Measurements from ENCODE around the gene SYNE3.
A peak's percentile ranks its signal among the peaks of the same experiment; 100 is the strongest.
"Not testable (repeated sequence)": the region's sequence is repeated elsewhere in the genome, so short reads cannot be mapped to it uniquely, and the experiment has no call there.

SYNE3 gene

DNA sequence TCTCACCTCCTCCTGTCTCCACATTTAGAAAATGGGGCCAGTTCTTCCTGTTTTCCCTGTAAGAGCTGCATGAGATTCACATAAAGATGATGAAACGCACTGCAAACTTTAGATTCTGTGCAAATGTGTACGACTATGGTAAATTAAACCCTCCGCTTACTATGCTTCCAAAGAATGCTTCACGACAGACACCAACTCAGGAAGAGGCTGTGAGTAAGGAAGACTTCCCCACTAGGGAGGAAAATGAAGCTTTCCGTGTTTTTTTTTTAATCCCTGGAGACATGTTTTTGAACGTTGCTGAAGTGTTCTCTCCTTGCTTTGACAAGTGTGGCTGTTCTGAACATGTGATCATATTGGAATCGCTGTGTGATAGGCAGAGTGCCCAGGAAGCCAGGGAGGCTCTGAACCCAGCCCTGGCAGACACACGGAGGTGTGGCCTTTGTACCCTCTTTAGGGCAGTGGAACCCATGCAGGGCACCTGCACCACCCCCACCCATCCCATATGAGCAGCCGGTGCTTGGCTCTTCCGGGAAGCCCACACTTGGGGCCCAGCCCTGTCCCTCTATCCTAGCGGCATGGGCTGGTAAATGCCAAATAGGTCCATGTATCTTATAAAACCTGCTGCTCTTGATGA, 7.5 kb upstream of the SYNE3 start:
- DNase-seq: peak; percentile 40

- peak; percentile 66 for DNase-seq
Measured at GRCh38 chr14:95523051-95523814, 6.8 kb upstream of the SYNE3 start.

GRCh38 chr14:95522556-95522955, 6.1 kb upstream of the SYNE3 start:
- DNase-seq: no peak

- DNase-seq: no peak
Measured at GRCh38 chr14:95522116-95522515, 5.7 kb upstream of the SYNE3 start.

DNA sequence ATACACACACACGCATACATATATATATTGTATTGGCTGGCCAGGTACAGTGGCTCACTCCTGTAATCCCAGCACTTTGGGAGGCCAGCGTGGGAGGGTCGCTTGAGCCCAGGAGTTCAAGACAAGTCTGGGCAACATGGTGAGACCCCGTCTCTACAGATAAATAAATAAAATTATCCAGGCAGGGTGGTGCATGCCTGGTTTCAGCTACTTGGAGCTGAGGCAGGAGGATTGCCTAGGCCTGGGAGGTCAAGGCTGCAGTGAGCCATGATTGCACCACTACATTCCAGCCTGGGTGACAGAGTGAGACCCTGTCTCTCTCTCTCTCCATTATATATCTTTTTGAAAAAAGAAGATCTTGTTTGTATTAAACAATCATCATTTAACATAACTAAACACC, 4.6 kb upstream of the SYNE3 start:
- no peak for DNase-seq

- DNase-seq: peak; percentile 38
Measured at GRCh38 chr14:95520346-95520745, 3.9 kb upstream of the SYNE3 start.

GRCh38 chr14:95519699-95520098, 3.2 kb upstream of the SYNE3 start:
- DNase-seq: peak; percentile 83

DNA sequence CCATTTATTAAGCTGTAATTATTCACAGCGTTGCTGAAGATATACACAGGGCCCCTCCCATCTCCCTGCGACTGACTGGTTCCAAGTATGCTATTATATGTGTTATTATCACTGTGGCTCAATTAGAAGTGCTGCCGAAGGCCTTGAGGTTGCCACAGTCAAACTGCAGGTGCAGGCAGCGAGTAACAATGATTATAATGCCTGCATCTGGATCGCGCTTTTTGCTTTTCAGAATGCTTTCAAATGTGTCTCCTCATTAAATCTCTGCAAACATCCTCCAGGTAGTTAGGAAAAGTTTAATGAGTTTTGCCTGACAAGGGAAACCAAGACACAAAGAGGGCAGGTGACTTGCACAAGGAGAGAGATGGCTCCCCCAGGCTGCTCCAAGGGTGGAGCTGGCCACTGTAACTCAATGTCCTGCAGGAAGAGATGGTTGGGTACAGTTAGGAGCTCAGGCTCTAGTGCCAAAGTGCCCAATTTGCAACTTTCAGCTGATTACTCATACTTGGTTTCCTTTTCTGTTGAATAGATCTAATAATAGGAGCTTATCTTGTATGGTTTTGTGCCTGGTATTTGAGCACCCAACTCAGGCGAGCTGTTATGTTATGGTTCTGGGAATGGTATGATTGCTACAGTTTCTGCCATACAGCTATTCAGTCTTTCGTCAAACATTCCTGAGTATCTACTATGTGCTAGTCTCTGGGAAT, 1.7 kb upstream of the SYNE3 start:
- DNase-seq: peak; percentile 50

DNA sequence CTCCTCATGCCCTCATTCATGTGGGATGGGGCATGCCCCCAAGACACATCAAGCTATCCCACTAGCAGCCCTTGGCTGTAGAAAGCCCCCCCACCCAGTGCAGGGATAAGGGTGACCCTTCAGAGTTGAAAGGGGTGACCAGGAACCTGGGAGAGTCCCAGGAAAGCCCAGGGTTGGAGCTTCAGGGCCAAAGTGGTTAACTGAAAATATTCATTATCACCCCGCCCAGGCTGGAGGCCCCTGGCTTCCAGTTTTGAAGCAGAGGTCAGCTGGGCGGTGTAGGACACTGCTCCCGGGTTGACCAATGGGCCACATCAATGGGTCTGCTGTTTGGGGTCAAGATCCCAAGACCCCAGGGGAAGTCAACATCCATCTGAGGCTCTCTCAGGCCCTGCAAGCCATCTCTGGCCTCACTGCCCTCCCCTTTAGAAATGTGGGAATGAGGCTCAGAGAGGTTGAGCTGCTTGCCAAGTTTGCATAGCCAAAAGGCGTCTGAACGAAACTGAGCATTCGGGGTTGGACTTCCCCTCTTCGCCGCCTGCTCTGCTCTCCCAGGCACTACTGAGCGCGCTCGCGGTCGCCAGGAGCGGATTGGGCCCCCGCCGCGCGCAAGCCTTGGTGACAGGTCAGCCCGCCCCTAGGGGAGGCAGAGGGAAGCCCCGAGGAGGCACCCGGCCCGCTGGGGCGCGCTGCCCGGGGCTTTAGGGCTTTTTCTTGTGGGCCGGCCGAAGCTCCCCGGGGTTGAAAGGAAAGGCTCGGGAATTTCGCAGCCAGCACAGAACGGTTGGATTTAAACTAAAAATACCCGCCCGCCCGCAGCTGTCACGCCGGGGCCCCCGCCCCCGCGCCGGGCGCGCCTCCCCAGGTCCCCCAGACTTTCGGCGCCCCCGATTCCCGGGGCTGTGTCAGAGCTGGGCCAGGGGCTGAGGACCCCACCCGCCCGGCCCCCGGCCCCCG, 576 bp downstream of the SYNE3 start:
- peak; percentile 82 for DNase-seq

DNA sequence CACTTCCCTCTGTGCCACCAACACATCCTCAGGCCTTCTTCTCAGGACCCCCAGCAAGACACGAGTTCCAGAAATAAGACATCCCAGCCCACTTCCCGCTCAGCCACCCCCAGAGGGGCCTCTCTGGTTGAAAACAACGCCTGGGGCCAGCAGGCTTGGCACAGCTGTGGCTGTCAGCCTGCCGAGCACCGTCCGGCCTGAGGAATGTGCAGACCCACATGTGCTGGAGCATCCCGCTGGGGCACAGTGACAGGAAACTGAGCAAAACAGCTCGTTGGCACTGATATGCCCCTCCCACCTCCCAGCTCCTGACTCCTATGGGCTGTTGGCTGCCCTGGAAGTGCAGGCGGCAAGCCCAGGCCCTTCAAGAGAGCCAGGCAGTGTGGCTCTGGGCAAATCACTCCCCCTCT, 1.4 kb downstream of the SYNE3 start:
- DNase-seq: no peak

DNA sequence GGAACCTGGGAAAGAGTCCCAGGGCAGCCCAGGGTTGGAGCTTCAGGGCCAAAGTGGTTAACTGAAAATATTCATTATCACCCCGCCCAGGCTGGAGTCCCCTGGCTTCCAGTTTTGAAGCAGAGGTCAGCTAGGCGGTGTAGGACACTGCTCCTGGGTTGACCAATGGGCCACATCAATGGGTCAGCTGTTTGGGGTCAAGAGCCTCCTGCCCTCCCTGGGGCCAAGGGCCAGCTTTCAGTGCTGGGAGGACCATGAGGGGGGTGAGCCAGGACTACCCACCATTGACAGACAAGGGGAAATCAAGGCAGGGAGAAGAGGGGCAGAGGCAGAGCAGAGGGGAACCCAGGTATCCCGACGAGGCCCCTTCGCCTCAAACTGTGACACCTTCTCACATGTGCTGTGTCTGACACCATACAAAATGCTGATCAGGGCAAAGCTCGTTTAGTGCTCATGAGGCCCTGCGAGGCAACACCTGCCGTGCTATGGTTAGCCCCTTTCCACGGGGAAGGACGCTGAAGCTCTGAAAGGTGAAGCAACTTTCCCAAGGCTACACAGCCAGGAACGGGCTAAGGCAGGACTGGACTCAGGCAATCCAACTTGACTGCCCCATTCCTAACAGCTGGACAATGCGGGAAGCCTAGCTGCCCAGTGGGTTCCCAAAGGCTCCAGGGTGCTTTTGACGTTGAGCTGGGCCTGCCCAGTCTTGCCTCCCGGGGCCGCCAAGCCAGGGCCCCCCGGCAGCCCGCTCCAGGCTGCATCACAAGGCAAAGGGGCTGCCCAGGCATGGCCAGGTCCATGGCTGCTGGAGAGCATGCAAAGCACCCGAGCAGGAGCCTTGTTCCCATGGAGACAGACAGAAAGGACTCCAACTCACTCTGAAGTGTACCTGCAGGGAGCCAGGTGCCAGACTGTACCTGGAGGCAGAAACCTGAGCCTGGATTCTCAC, 2.0 kb downstream of the SYNE3 start:
- DNase-seq: no peak

GRCh38 chr14:95513291-95513690, 3.2 kb downstream of the SYNE3 start:
- no peak for DNase-seq

- DNase-seq: no peak
Measured at GRCh38 chr14:95511687-95512086, 4.8 kb downstream of the SYNE3 start.

- DNase-seq: no peak
Measured at GRCh38 chr14:95510804-95511203, 5.6 kb downstream of the SYNE3 start.

GRCh38 chr14:95510344-95510743, 6.1 kb downstream of the SYNE3 start:
- not testable (repeated sequence) for DNase-seq

GRCh38 chr14:95509495-95509894, 7.0 kb downstream of the SYNE3 start:
- no peak for DNase-seq

- no peak for DNase-seq
Measured at GRCh38 chr14:95508377-95508776, 8.1 kb downstream of the SYNE3 start.

GRCh38 chr14:95507701-95508103, 8.7 kb downstream of the SYNE3 start:
- no peak for DNase-seq

DNA sequence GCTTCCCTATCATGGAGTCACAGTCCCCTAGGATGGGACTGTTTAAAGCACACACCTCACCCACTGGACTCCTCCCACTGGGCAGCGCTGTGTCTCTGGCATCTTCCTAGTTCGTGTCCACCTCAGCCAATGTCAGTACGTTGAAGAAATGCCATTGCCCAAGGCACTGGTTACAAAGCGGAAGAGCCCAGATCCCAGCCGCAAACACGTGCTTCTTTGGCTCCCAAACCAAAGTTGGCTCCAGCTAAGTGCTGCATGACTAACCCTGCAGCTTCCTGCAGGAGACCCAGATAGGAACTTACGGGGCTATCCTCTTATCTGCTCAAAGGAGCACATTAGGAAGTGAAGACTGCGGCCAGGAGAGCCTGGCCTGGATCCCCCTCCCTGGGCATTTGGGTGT, 9.3 kb downstream of the SYNE3 start:
- no peak for DNase-seq

GRCh38 chr14:95505030-95505589, 11.3 kb downstream of the SYNE3 start:
- DNase-seq: no peak
